GM12878 (cell line): ENCODE measurements around the gene OTUD6A. TPM values are rescaled to one million over a fixed set of nuclear protein-coding genes. Genes with fewer than 3 reads are reported as not detected.

Experiments
- ATAC-seq: fragments of 200-7000 bp; cut with Tn5 transposase; 3 replicates; pipeline ENCODE4 v1.9.1; 2020; ENCODE audit warnings: mild to moderate bottlenecking, moderate library complexity
- BruUV-seq: library from RNA; stranded (reverse); fragments of 400-500 nt; replicated peaks from 2 replicates; lab custom pipeline; 2021; lab: Mats Ljungman, UMichigan
- CTCF ChIA-PET: fragments of 300-600 bp; sonication (Branson Sonifier 250); formaldehyde crosslinking; extraction: SDS; loops from one replicate; lab custom pipeline; 2021; ENCODE audit warnings: inconsistent platforms; lab: Yijun Ruan, JAX
- POLR2A ChIA-PET: fragments of 350-600 bp; formaldehyde crosslinking; extraction: SDS; loops from one replicate; lab custom pipeline; 2021; ENCODE audit warnings: inconsistent platforms; lab: Charles Lee
- RAD21 ChIA-PET: fragments of 300-600 bp; sonication (Branson Sonifier 250); formaldehyde crosslinking; loops from one replicate; lab custom pipeline; 2023; ENCODE audit warnings: antibody characterized with exemption; ENCODE audit not compliant: unreplicated experiment; lab: Charles Lee
- SMC1A ChIA-PET: fragments of 300-600 bp; sonication (Branson Sonifier 250); formaldehyde crosslinking; loops from one replicate; lab custom pipeline; 2023; ENCODE audit not compliant: unreplicated experiment, uncharacterized antibody; lab: Charles Lee
- DNase-seq: peaks from one replicate; pipeline ENCODE4 v3.0.0-alpha.2; 2011; ENCODE audit warnings: low read depth, low spot score
- FAIRE-seq: peaks from 3 replicates; lab custom pipeline; 2011; peaks lifted over from hg19 to GRCh38; lab: Jason Lieb, UNC
- H2AFZ ChIP-seq: 2 replicates; pipeline ENCODE4 v1.6.0; 2011; ENCODE audit warnings: low read depth, low read length, control low read depth; ENCODE audit not compliant: control insufficient read depth
- H3K27ac ChIP-seq: 2 replicates; pipeline ENCODE4 v1.5.1; 2011; ENCODE audit warnings: control low read depth; ENCODE audit not compliant: control insufficient read depth, insufficient read depth
- H3K27me3 ChIP-seq, 2 experiments: replicated peaks in 1 of 2; 2 replicates each; pipeline versions ENCODE4 v1.6.0 to v1.6.1; 2011; ENCODE audit warnings: low read length in 1 of 2; ENCODE audit not compliant: control insufficient read depth in 2 of 2, insufficient read depth in 2 of 2
- H3K36me3 ChIP-seq, 2 experiments: 2 replicates each; pipeline ENCODE4 v1.5.1; 2011; ENCODE audit warnings: low read length in 1 of 2; ENCODE audit not compliant: control insufficient read depth in 2 of 2, insufficient read depth in 2 of 2
- H3K4me1 ChIP-seq: 2 replicates; pipeline ENCODE4 v1.6.1; 2011; ENCODE audit warnings: mild to moderate bottlenecking, low read length, moderate library complexity, mixed read lengths; ENCODE audit not compliant: control insufficient read depth, insufficient read depth
- H3K4me2 ChIP-seq: 2 replicates; pipeline ENCODE4 v1.6.0; 2011; ENCODE audit warnings: control low read depth; ENCODE audit not compliant: control insufficient read depth, insufficient read depth
- H3K4me3 ChIP-seq: fragments of 200-600 bp; sonication (generic); 2 replicates; pipeline ENCODE4 v1.5.1; 2016
- H3K79me2 ChIP-seq: 2 replicates; pipeline ENCODE4 v1.6.0; 2011; ENCODE audit warnings: low read length; ENCODE audit not compliant: control insufficient read depth, insufficient read depth
- H3K9ac ChIP-seq: 2 replicates; pipeline ENCODE4 v1.8.0; 2011; ENCODE audit warnings: low read length, control low read depth, mixed read lengths; ENCODE audit not compliant: control insufficient read depth, insufficient read depth
- H3K9me3 ChIP-seq: replicated peaks from 3 replicates; pipeline ENCODE4 v1.5.1; 2011; ENCODE audit warnings: mild to moderate bottlenecking, low read length; ENCODE audit not compliant: control insufficient read depth, insufficient read depth
- H4K20me1 ChIP-seq: 2 replicates; pipeline ENCODE4 v1.6.0; 2011; ENCODE audit not compliant: control insufficient read depth, insufficient read depth
- ASH2L ChIP-seq: fragments of 300-600, 200-600 bp; sonication (generic); IDR thresholded peaks from 2 replicates; pipeline ENCODE4 v1.6.1; 2017; ENCODE audit warnings: low read depth, mild to moderate bottlenecking, borderline replicate concordance
- CBX3 ChIP-seq: fragments of 200-600 bp; sonication (generic); IDR thresholded peaks from 2 replicates; pipeline ENCODE4 v1.6.1; 2016; ENCODE audit warnings: low read depth, borderline replicate concordance
- CHD1 ChIP-seq: IDR thresholded peaks from 2 replicates; pipeline ENCODE4 v1.6.1; 2012; ENCODE audit warnings: low read depth, low read length, improper control_type of control experiment
- CHD4 ChIP-seq: fragments of 200-600 bp; sonication (generic); IDR thresholded peaks from 2 replicates; pipeline ENCODE4 v1.6.1; 2016; ENCODE audit warnings: mild to moderate bottlenecking
- EED ChIP-seq: sonication (generic); IDR thresholded peaks from 2 replicates; pipeline ENCODE4 v1.6.1; 2016; ENCODE audit warnings: antibody characterized with exemption, low read depth
- ESRRA ChIP-seq: IDR thresholded peaks from 2 replicates; pipeline ENCODE4 v1.6.1; 2012; ENCODE audit warnings: mild to moderate bottlenecking, low read length, improper control_type of control experiment
- EZH2 ChIP-seq: IDR thresholded peaks from 2 replicates; pipeline ENCODE4 v1.6.1; 2012; ENCODE audit warnings: low read depth, mild to moderate bottlenecking, control low read depth, inconsistent platforms, low read length, borderline replicate concordance; ENCODE audit not compliant: control insufficient read depth
- MLLT1 ChIP-seq: fragments of 450-650 bp; IDR thresholded peaks from 2 replicates; pipeline ENCODE4 v1.6.1; 2016; ENCODE audit warnings: mild to moderate bottlenecking
- PRDM15 ChIP-seq: fragments of 450-650 bp; formaldehyde crosslinking; IDR thresholded peaks from 2 replicates; pipeline ENCODE4 v1.4.0; 2020; ENCODE audit warnings: mild to moderate bottlenecking, moderate library complexity
- RELA ChIP-seq: fragments of 450-650 bp; IDR thresholded peaks from 2 replicates; pipeline ENCODE4 v1.8.0; 2014; ENCODE audit warnings: borderline replicate concordance; ENCODE audit not compliant: partially characterized antibody
- SMAD5 ChIP-seq: IDR thresholded peaks from 2 replicates; pipeline ENCODE4 v1.6.1; 2016; ENCODE audit warnings: antibody characterized with exemption, low read depth
- SP1 ChIP-seq: IDR thresholded peaks from one replicate; pipeline ENCODE4 v1.6.1; 2011; ENCODE audit warnings: low read depth, low read length
- SUZ12 ChIP-seq: fragments of 200-600 bp; sonication (generic); IDR thresholded peaks from one replicate; pipeline ENCODE4 v1.6.1; 2018; ENCODE audit warnings: antibody characterized with exemption, mild to moderate bottlenecking; ENCODE audit not compliant: unreplicated experiment
- WRNIP1 ChIP-seq: IDR thresholded peaks from 2 replicates; pipeline ENCODE4 v1.6.1; 2011; ENCODE audit warnings: low read depth, low read length, improper control_type of control experiment, borderline replicate concordance
- ZBTB11 ChIP-seq: fragments of 450-650 bp; formaldehyde crosslinking; IDR thresholded peaks from 2 replicates; pipeline ENCODE4 v1.5.0; 2022; ENCODE audit warnings: mild to moderate bottlenecking, missing genetic modification characterization
- WGBS: methylation state at CpG from one replicate; pipeline ENCODE4 v1.1.6; 2016; ENCODE audit warnings: low lambda C conversion rate; ENCODE audit not compliant: insufficient replicate concordance, insufficient coverage; ENCODE audit errors: missing lambda C conversion rate; 5-methylcytosine and 5-hydroxymethylcytosine counted together
- in situ Hi-C: fragments of 300-500 bp; cut with MboI; formaldehyde crosslinking; loops from 9 replicates; pipeline ENCODE4 v1.14.3; 2018; ENCODE audit warnings: mixed read lengths
- intact Hi-C: fragments of 100-400 bp; cut with micrococcal nuclease; formaldehyde crosslinking; loops from one replicate; pipeline ENCODE4 v1.14.2; 2022; ENCODE audit not compliant: unreplicated experiment
- polyA plus RNA-seq, 11 experiments: library from polyadenylated mRNA; depleted of rRNA in 4 of 11; unstranded in 6 of 11; stranded (reverse) in 5 of 11; fragments of >200 nt; fragmentation: Nextera tagmentation in 4 of 11; fragmentation: Illumina TruSeq in 1 of 11; extraction: Ambion mirVana in 4 of 11; extraction: Trizol in 1 of 11; gene quantifications; 1 replicate in 1 of 11; 2 replicates in 10 of 11; pipeline versions ENCODE4 v1.2.1 to v1.2.3, GENCODE V29; 2011 to 2016; ENCODE audit warnings: inconsistent platforms in 2 of 11, missing spikeins in 2 of 11, low read depth in 1 of 11
- total RNA-seq, 4 experiments: library from RNA; depleted of rRNA in 3 of 4; stranded (reverse); fragments of >200 nt in 3 of 4; fragmentation: Illumina TruSeq in 1 of 4; extraction: Trizol in 1 of 4; gene quantifications; 2 replicates each; pipeline versions ENCODE4 v1.2.1 to v1.2.3, GENCODE V29; 2013 to 2021

The OTUD6A gene
- total and polyA plus RNA-seq, 10 of the 15 experiments (the other 5 are each of a cell fraction or from before 2014, with no cell fraction given) = not detected

GRCh38 chrX:70013466-70014381 lies 48.5 kb upstream of the OTUD6A start:
- intact Hi-C loops = no loop called here
- ATAC-seq (no peak), DNase-seq (no peak), FAIRE-seq (no peak)
- BruUV-seq = no TSS peak
- in situ Hi-C loops = no loop called here
- H3K36me3 ChIP-seq = no peaks in the 10 kb centered on the region
- no peak overlapping the region for H3K4me3 ChIP-seq
- H3K9me3 ChIP-seq = no peaks in the 10 kb centered on the region
- no peak overlapping the region for H3K27ac ChIP-seq
- H4K20me1 ChIP-seq = no peaks in the 10 kb centered on the region
- H2AFZ ChIP-seq = no peak overlapping the region
- H3K4me1 ChIP-seq = no peaks in the 10 kb centered on the region
- no peaks in the 10 kb centered on the region for H3K27me3 ChIP-seq
- ChIA-PET RAD21 (no interaction called here), SMC1A (no interaction called here), CTCF (interaction anchor here (4.4 kb wide), 1 partner anchor 17 kb away, joined by 13 read pairs; no protein-coding TSS in a partner anchor), POLR2A (interaction anchor here (0.5 kb wide), 1 partner anchor 111 kb away, joined by 3 read pairs; no protein-coding TSS in a partner anchor)
- no peaks in the 10 kb centered on the region for H3K79me2 ChIP-seq
- H3K4me2 ChIP-seq = no peak overlapping the region
- 24% methylated on average over 5 of the region's 5 CpGs for WGBS
- TF ChIP-seq WRNIP1 (no peak), CBX3 (no peak), ESRRA (no peak), CHD1 (no peak), CHD4 (no peak), SP1 (no peak), SUZ12 (no peak), PRDM15 (no peak), MLLT1 (no peak), EED (no peak), SMAD5 (no peak), ASH2L (no peak), EZH2 (no peak), ZBTB11 (CRISPR knock-in tag) (no peak), RELA (no peak)
- H3K9ac ChIP-seq = no peak overlapping the region
